TTC549 (cell line): ENCODE data around the gene UBE2H.
A peak's percentile ranks its signal among the peaks of the same experiment; 100 is the strongest.
"Not testable (repeated sequence)": the region's sequence is repeated elsewhere in the genome, so short reads cannot be mapped to it uniquely, and the experiment has no call there.

Source experiments
- FAIRE-seq: peaks from 2 replicates; lab custom pipeline; 2012; peaks lifted over from hg19 to GRCh38; lab: Jason Lieb, UNC

The UBE2H gene

GRCh38 chr7:129841465-129841864 lies 111.3 kb downstream of the UBE2H start:
- no peak for FAIRE-seq

GRCh38 chr7:129840757-129841156 lies 112.0 kb downstream of the UBE2H start:
- no peak for FAIRE-seq

GRCh38 chr7:129836983-129837382 lies 115.8 kb downstream of the UBE2H start:
- no peak for FAIRE-seq

- no peak for FAIRE-seq
Measured at GRCh38 chr7:129835569-129835968, 117.2 kb downstream of the UBE2H start.

GRCh38 chr7:129833353-129833752 lies 119.4 kb downstream of the UBE2H start:
- not testable (repeated sequence) for FAIRE-seq

DNA sequence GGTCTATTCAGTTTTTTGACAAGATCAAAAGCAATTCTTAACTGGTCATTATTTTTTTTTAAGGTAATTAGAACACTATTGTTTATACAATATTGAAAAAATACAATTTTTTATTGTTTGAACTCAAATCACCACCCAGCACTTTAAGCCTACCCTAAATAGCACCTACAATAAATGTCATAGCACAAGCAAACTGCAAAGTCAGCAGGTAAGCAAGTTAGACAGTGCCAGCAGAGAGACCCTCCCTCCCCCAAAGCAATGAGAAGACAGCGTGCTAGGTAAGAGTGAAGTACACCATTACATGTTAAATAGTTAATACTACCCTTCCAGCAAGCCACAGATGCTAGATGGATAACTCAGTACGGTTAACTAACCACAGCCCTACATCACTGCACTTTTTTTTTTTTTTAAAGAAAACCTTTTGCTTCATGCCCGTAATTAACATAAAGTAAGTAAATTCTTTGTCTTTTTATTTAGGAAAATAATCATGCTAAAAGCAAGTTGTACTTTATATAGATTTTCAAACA lies 120.0 kb downstream of the UBE2H start:
- no peak for FAIRE-seq

DNA sequence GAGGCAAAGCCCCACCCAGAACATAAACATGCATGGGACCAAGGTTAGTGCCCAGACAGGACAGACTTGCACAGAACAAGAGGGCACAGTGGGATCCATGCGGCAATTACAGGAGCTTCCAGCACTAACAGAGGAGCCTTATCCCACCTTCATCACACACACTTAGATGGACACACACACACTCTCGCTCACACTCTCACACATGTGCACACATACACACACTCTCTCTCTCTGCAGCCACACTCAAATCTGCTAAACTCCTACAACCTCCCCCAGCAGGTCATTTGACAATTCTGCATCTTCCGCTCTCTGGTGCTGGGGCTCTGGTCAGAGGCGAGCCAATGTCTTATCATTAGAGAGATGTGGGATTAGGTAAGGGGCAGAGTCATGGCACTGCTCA lies 120.5 kb downstream of the UBE2H start:
- no peak for FAIRE-seq

- no peak for FAIRE-seq
Measured at GRCh38 chr7:129831424-129832058, 121.2 kb downstream of the UBE2H start.

DNA sequence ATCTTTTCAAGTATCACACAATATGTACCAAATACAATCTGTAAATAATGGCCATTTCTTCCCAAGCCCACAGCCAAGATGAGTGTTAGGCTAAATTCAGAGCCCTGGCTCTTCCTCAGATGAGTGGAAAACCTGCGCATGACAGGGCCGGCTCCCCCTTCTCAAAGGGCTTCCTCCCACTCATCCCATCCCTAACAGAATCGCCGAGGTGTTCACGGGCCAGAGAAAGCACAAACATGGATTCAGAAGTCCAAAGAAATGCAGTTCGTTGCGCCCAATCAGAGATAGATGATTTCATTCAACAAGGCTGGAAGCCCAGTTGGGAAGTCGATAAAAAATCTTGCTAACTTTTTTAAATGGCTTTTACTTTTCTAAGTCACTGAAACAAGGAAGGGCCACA lies 121.8 kb downstream of the UBE2H start:
- no peak for FAIRE-seq

DNA sequence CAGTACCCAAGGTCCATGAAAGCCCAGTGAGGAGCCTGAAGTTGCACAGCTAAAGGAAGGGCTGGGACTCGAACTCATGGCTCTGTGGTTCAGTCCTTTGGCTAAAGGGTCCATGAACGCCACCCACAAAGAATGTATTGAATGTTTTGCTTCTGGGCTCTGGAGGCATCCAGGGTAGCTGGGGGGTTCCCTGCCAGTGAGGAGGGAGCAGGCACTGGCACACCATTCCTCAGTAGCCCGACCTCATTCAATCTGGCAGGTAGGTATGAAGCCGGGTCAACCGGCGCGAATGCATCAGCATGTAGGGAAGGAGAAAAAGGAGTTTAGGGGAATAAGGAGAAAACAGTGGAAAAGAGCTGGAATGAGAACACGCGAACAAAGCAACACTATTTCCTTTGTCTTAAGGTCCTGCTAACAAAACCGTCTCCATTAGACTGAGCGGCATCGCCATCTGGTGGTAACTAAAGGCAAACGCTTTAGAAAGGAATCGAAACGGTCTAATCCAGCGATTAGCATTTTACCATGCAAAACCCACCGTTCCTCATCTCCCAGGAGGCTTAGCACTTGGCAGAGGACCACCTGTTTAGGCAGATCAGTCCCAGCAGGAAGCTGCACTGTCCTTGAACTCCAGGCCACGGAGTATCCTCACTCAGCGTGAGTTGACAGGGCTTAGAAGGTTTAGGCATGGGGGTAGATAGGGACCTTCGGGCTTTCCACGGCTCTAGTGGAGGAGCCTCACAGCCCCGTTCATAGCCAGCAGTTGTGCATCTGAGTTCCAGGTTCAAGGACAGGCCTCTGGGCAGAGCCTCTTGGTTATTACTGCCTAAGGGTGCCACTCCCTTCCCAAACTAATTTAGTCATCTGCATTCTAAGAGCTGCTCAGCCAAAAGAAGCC lies 122.8 kb downstream of the UBE2H start:
- peak; percentile 47 for FAIRE-seq

DNA sequence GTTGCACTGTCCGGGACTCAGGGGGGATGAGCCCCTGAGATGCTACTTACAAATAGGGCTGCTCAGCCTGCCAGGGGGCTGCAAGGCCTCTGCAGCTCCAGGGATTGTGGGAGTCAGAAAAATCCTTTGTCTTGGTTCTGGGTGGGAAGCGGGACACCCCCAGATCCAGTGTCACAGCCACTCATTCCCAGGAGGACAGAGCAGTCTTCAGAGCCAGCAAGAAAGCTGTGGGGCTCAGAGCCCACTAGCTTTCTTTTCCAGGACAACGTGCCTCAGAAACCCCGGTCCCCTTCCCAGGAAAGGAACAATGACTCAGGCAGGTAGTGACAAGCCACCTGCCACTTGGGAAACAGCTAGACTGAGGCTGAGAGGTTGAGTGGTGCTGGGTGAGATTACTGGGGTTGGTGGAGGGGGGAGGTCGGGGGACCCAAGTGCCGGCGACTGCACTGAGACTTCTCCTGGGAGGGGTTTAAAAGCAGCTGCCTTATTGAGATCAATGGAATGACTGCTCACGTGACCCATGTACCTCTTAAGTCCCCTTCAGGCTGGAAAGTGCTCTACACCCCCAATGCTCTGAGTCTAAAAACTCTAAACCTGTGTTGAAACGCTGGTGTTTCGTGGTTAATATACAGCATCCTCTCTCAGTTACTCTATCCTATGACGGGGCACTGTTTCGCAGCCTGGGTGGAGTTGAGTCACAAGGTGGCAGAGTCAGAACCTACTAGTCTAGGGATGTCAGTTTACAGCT lies 123.6 kb downstream of the UBE2H start:
- no peak for FAIRE-seq

DNA sequence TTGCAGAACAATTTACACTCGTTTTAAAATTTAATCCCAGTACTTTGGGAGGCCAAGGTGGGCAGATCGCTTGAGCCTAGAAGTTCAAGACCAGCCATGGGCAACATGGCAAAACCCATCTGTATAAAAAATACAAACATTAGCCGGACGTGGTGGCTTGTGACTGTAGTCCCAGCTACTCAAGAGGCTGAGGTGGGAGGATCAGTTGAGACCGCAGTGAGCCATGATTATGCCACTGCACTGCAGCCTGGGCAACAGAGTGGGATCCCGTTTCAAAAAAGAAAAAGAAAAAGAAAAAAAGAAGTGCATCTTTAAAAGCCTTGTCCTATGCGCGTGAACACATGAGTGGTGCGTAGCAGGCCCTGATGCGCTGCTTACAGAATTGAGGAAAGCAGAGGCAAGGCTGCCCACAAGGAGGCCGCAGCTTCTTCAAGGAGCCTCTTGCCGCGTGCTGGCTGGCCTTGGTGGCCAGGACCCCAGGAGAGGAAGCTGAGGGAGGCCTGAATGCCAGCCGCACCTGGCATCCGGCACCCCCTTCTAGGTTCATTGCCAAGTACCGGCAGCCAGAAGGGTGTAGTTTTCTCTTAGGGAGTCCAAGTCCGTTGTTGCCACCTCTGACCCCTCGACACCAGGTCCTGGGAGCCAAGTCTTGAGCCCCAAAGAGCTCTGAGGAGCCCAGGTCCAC lies 124.5 kb downstream of the UBE2H start:
- FAIRE-seq = no peak

DNA sequence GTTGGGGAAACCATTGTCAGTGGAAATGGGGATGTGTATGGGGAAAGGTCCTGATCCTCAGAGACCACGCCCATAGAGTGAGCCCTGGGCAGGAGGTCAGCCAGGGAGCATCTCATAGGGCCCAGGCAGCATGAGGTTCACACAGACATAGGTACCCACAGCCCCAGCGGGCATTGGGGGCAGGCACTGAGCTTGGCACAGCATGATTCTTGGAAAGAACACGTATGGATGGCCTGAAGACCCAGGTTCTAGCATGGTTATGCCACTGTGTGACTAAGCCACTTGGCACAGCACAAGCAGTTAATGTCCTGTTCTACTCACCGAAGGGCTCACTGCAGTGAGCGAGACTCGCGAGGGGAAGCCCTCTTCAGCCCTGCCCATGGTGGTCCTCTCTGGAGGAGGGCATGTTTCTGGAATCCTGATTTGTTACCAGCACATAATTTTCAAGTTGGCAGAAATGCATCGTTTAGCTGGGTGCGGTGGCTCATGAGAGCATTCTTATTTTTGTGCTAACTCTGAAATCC lies 125.2 kb downstream of the UBE2H start:
- no peak for FAIRE-seq

GRCh38 chr7:129826895-129827294 lies 125.9 kb downstream of the UBE2H start:
- not testable (repeated sequence) for FAIRE-seq

DNA sequence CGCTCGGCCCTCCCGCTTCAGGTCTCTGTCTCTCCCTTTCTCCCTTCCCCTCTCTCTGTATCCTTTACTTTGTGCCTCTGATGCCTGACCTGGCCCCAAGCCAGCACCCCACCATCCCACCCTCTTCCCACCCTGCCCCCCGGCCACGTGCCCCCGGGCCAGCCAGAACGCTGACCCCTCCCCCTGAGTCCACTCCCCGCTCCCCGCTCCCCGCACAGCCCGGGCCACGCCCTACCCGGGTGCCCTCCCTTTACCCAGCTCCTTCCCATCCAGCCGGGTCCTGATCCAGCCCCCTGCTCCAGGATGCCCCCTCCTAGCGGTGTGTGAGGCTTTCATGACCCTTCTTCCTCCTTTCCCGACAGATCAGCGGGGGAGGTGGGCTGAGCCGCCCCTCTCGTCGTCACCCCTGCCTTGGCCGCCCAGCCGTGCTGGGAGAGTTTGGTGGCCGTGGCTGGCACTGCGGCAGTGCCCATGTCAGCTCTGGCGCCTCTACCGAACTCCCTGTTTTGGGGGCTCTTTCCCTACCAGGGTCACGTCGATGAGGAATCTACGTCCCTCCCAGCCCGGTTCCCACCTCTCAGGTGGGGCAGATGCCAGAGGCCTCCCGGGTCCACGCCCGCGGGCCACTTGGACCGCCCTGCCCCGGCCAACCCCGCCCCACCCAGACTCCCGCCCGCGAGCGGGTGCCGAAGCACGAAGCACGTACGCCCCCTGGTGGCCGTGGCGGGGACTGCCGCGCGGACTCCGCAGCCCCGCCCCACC lies 127.4 kb downstream of the UBE2H start:
- FAIRE-seq = no peak

GRCh38 chr7:129824291-129825208 lies 128.2 kb downstream of the UBE2H start:
- no peak for FAIRE-seq

DNA sequence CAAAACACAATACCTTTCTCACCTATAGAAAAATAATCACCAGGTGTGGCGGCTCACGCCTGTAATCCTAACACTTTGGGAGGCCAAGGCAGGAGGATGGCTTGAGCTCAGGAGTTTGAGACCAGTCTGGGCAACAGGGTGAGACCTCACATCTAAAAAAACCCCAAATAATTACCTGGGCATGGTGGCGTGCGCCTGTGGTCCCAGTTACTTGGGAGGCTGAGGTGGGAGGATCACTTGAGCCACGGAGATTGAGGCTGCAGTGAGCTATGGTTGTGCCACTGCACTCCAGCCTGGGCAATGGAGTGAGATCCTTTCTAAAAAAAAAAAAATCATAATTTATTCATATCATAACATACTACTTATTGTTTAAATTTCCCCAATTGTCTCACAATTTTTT lies 129.6 kb downstream of the UBE2H start:
- not testable (repeated sequence) for FAIRE-seq

- FAIRE-seq = no peak
Measured at GRCh38 chr7:129821476-129821875, 131.3 kb downstream of the UBE2H start.

- FAIRE-seq = no peak
Measured at GRCh38 chr7:129816742-129817141, 136.0 kb downstream of the UBE2H start.

DNA sequence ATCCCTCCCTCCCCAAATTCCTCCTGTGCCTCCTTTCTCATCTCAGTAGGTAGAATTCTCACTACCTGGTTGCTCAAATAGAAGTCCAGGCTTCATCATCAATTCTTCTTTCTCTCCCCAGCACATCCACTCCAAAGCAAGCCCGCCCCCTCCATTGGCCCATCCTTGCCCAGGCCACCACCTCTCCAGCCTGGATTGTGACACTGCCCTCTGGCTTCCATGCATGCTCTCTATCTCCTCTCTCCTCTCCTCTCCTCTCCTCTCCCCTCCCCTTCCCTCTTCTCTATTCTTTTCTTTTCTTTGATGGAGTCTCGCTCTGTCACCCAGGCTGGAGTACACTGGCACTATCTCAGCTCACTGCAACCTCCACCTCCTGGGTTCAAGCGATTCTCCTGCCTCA lies 144.9 kb downstream of the UBE2H start:
- FAIRE-seq = no peak
